ENCODE results near the gene WWC1. TPM values are rescaled to one million over a fixed set of nuclear protein-coding genes. Genes with fewer than 3 reads are reported as not detected.
A peak's percentile ranks its signal among the peaks of the same experiment; 100 is the strongest.
"Not testable (repeated sequence)": the region's sequence is repeated elsewhere in the genome, so short reads cannot be mapped to it uniquely, and the experiment has no call there.

Gene WWC1
- total RNA-seq, 2 experiments from 2014 or later, result 1.7 to 2.1 TPM

DNA sequence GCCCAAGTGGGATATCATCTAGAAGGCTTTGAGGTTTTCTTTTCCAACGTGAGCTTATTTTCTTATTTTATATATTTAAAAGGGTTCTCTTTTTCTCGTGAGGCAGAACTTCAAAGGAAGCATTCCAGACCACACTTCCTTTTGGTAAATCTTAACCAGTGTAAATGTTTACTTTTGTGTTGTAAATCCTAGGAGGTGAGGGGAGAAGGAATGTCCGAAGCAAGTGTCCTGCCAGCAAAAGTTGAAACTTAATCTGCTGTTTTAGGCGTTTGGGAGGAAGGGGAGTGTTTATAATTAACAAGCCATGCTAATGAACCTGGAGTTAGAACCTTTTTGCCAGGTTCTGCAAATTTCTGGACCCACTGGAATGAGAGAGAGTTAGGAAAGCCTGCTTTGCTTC lies 37.9 kb downstream of the WWC1 start:
- no peak overlapping the region for H3K27ac Mint-ChIP-seq
- peaks cover 3% of the 10 kb centered on the region for H3K4me1 Mint-ChIP-seq (ENCODE audit: low read depth)
- H3K4me3 Mint-ChIP-seq, result no peak overlapping the region
- CTCF ChIA-PET, result no interaction called here
- no peak for DNase-seq
- H3K36me3 Mint-ChIP-seq (ENCODE audit: low read depth), result no peaks in the 10 kb centered on the region
- no peaks in the 10 kb centered on the region for H3K9me3 Mint-ChIP-seq
- intact Hi-C loops (cut with micrococcal nuclease), result no loop called here
- peaks cover 16% of the 10 kb centered on the region for H3K27me3 Mint-ChIP-seq (ENCODE audit: low read depth)

DNA sequence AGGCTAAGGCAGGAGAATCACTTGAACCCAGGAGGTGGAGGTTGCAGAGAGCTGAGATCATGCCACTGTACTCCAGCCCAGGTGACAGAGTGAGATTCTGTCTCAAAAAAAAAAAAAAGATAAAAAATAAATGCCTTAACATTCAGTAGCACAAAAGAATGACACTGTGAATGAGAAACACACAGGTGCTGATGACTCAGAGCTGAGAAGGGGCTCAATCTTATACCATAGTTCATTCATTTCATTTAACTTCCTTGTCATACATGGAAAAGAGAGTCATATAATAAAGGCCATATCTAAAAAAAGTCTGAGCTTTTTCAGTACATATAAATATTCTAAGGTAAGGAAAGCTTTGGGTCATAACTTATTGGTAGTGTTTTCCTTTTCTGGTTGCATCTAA lies 40.6 kb downstream of the WWC1 start:
- CTCF ChIA-PET, result no interaction called here
- Mint-ChIP-seq H3K9me3 (no peaks in the 10 kb centered on the region), H3K27ac (no peak overlapping the region), H3K4me1 (ENCODE audit: low read depth) (peaks cover 3% of the 10 kb centered on the region), H3K36me3 (ENCODE audit: low read depth) (no peaks in the 10 kb centered on the region), H3K4me3 (no peak overlapping the region), H3K27me3 (ENCODE audit: low read depth) (peaks cover 13% of the 10 kb centered on the region)
- intact Hi-C loops (cut with micrococcal nuclease), result loop anchor here (2.0 kb wide), 1 partner anchor 79 kb away; no protein-coding TSS in a partner anchor
- DNase-seq, result peak; percentile 7

DNA sequence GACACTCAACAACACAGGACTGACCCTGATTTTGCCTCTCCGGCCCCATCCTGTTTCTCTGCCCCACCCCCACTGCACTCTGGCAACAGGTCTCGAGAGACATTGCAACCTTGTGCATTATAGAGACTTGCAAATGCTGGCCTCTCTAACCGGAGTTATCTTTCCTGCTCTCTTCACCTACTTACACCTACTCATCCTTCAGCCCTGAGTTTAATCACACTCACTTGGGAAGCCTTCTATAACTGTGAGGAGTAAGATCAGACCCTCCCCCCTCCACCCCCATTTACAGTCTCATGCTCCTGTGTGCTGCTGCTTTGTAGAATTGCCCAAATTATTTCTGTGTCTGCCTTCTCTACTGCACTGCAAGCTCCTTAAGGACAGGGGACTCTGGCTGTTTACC lies 42.8 kb downstream of the WWC1 start:
- H3K36me3 Mint-ChIP-seq (ENCODE audit: low read depth), result no peaks in the 10 kb centered on the region
- H3K4me3 Mint-ChIP-seq, result no peak overlapping the region
- H3K27ac Mint-ChIP-seq, result no peak overlapping the region
- no peaks in the 10 kb centered on the region for H3K4me1 Mint-ChIP-seq (ENCODE audit: low read depth)
- CTCF ChIA-PET, result no interaction called here
- intact Hi-C loops (cut with micrococcal nuclease), result no loop called here
- no peak for DNase-seq
- no peaks in the 10 kb centered on the region for H3K9me3 Mint-ChIP-seq
- H3K27me3 Mint-ChIP-seq (ENCODE audit: low read depth), result peaks cover 6% of the 10 kb centered on the region

DNA sequence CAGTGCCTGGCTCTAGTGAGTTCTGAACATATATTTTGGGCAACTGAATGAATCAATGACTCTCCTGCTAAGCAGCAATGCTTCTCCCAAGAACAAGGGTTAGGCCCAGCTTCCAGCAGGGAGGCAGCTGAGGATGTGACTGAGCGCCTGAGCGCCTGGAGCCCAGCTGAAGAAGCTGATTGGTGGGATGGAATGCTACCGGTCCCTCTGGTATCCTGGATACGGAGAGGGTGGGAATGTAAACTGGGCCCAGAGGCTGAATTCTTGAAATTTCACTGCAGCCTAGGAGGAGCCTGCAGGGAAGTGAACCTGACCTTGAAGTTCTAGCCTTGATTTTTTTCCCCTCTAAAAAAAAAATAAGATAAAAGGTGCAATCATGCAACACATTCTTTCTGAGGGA lies 43.2 kb downstream of the WWC1 start:
- Mint-ChIP-seq H3K36me3 (ENCODE audit: low read depth) (no peaks in the 10 kb centered on the region), H3K27ac (no peak overlapping the region), H3K27me3 (ENCODE audit: low read depth) (peaks cover 6% of the 10 kb centered on the region), H3K9me3 (no peaks in the 10 kb centered on the region), H3K4me1 (ENCODE audit: low read depth) (no peaks in the 10 kb centered on the region), H3K4me3 (no peak overlapping the region)
- CTCF ChIA-PET, result no interaction called here
- intact Hi-C loops (cut with micrococcal nuclease), result no loop called here
- no peak for DNase-seq

DNA sequence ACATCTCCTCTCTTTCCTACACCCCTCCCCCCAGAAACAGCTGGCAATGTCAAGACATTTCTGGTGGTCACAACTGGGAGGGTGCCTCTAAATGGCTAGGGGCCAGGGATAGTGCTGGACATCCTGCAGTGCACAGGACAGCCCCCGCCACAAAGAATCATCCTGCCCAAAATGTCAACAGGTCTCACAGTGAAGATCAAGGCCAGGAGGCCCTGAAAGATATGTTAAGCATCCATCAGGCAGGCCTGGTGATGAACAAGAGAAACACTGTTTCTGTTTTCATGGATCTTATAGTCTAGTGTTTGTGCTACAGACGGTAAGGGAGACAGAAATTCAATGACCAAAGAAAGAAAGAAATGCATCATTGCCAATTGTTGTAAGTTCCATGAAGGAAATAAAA lies 45.9 kb downstream of the WWC1 start:
- CTCF ChIA-PET, result interaction anchor here (1.0 kb wide), 1 partner anchor 39 kb away, joined by 3 read pairs; no protein-coding TSS in a partner anchor
- DNase-seq, result no peak
- H3K4me1 Mint-ChIP-seq (ENCODE audit: low read depth), result no peaks in the 10 kb centered on the region
- intact Hi-C loops (cut with micrococcal nuclease), result no loop called here
- H3K36me3 Mint-ChIP-seq (ENCODE audit: low read depth), result no peaks in the 10 kb centered on the region
- no peak overlapping the region for H3K27ac Mint-ChIP-seq
- peaks cover 6% of the 10 kb centered on the region for H3K27me3 Mint-ChIP-seq (ENCODE audit: low read depth)
- no peaks in the 10 kb centered on the region for H3K9me3 Mint-ChIP-seq
- no peak overlapping the region for H3K4me3 Mint-ChIP-seq

DNA sequence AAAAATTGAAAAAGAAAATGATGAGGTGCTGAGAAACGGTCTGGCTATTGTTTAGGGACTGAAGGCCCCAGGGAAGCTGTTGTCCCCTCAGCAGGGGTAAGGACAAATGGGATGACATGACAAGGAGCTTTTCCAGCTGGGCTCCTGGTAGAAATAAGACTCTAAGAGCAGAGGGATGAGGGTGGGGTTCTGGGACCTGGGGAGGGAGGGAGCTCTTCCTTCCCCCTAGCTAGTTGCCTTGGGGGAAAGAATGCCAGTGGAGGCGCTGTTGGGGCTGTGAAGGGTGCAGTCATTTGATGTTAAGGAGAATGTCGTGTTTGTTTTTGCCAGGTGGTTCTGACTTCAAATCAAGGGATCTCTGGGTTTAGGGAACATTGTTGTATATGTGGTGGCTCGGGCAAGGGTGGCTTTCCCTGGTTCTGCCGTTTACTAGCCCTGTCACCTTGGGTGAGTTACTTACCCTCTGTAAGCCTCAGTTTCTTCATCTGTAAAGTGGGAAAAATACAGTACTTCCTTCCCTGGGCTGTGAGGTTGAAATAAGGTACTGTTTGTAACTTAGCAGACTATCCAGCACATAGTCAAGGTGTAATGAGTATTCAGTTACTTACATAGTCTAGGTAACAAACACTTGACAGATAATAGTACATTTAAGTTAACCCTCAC lies 47.8 kb downstream of the WWC1 start:
- CTCF ChIA-PET, result interaction anchor here (1.0 kb wide), 1 partner anchor 70 kb away, joined by 5 read pairs; no protein-coding TSS in a partner anchor
- Mint-ChIP-seq H3K27me3 (ENCODE audit: low read depth) (peaks cover 4% of the 10 kb centered on the region), H3K9me3 (no peaks in the 10 kb centered on the region), H3K27ac (no peak overlapping the region), H3K4me3 (no peak overlapping the region), H3K4me1 (ENCODE audit: low read depth) (no peaks in the 10 kb centered on the region), H3K36me3 (ENCODE audit: low read depth) (no peaks in the 10 kb centered on the region)
- intact Hi-C loops (cut with micrococcal nuclease), result no loop called here
- DNase-seq, result no peak

DNA sequence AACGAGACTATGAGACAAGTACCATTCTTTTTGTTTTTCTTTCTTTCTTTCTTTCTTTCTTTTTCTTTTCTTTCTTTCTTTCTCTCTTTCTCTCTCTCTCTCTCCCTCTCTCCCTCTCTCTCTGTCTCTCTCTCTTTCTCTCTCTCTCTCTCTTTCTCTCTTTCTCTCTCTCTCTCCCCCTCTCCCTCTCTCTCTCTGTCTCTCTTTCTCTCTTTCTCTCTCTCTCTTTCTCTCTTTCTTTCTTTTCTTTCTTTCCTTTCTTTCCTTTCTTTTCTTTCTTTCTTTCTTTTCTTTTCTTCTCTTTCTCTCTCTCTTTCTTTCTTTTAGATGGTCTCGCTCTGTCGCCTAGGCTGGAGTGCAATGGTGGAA lies 48.3 kb downstream of the WWC1 start:
- CTCF ChIA-PET; H3K4me3 Mint-ChIP-seq; H3K27me3 Mint-ChIP-seq (ENCODE audit: low read depth); H3K36me3 Mint-ChIP-seq (ENCODE audit: low read depth); DNase-seq; H3K4me1 Mint-ChIP-seq (ENCODE audit: low read depth); H3K27ac Mint-ChIP-seq; intact Hi-C loops (cut with micrococcal nuclease); H3K9me3 Mint-ChIP-seq: not testable (repeated sequence)

DNA sequence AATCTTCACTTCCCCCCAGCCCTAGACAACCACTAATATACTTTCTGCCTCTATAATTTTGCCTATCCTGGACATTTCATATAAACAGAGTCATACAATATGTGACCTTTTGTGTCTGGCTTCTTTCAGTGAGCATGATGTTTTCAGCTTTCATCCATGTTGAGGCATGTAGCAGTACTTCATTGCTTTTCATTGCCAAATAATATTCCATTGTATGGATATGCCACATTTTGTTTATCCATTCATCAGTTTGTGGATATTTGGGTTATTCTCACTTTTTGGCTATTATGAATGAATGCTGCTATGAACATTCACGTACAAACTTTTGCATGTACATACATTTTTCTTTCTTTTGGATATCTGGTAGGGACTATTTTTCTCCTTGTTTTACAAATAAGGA lies 49.0 kb downstream of the WWC1 start:
- H3K27me3 Mint-ChIP-seq (ENCODE audit: low read depth), result peaks cover 4% of the 10 kb centered on the region
- intact Hi-C loops (cut with micrococcal nuclease), result no loop called here
- no peaks in the 10 kb centered on the region for H3K4me1 Mint-ChIP-seq (ENCODE audit: low read depth)
- no peaks in the 10 kb centered on the region for H3K9me3 Mint-ChIP-seq
- CTCF ChIA-PET, result no interaction called here
- H3K36me3 Mint-ChIP-seq (ENCODE audit: low read depth), result no peaks in the 10 kb centered on the region
- no peak overlapping the region for H3K4me3 Mint-ChIP-seq
- DNase-seq, result no peak
- no peak overlapping the region for H3K27ac Mint-ChIP-seq

DNA sequence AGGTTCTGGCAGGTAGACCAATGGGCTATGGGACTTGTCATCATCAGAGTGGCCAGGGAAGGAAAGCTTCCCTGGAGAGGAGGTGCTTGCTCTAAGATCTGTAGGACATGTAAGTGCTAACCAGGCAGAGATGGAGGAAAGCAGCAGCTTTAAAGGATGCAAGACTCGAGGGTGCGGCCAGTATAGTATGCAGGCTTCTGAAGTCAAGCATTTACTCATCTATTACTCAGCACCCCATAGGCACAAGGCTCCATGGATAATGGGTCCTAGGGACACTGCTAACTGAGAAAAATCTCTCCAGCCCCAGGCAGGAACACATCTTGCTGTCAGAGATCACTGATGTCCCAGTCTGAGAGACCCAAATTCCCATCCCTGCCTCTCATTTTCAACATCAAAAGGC lies 49.7 kb downstream of the WWC1 start:
- Mint-ChIP-seq H3K9me3 (no peaks in the 10 kb centered on the region), H3K36me3 (ENCODE audit: low read depth) (no peaks in the 10 kb centered on the region), H3K27me3 (ENCODE audit: low read depth) (peaks cover 4% of the 10 kb centered on the region), H3K4me3 (no peak overlapping the region), H3K27ac (no peak overlapping the region), H3K4me1 (ENCODE audit: low read depth) (no peaks in the 10 kb centered on the region)
- CTCF ChIA-PET, result no interaction called here
- intact Hi-C loops (cut with micrococcal nuclease), result no loop called here
- no peak for DNase-seq

DNA sequence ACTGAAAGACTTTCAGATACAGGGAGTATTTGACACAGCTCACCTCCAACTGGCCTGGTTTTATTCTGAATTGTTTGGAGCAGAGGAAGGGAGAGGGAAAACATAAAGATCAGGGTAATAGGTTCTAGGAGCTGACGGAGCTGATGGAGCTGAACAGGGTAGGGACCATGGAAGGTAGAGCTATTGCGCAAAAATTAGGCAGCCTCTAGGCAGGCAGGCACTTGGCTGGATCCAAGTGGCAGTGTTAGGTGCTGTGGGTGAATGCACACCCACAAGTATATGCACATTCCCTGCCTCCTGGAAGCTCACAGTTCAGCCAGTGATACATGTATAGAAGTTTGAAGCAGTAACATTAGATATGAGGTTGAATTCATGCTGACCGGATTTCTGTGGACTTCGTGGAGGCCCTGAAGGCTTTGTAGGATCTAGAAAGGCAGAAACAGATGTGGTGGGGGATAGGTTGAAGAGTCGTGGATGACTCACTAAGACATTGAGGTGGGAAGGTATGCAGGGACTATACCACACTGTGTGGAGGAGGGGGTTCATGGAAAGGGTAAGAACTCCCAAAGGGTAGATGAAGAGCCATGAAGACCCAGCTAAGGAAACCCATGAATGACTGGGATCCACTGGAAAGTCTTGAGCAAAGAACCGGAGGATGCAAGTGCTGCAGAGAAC lies 50.8 kb downstream of the WWC1 start:
- CTCF ChIA-PET, result no interaction called here
- H3K27me3 Mint-ChIP-seq (ENCODE audit: low read depth), result peaks cover 4% of the 10 kb centered on the region
- no peaks in the 10 kb centered on the region for H3K4me1 Mint-ChIP-seq (ENCODE audit: low read depth)
- H3K9me3 Mint-ChIP-seq, result no peaks in the 10 kb centered on the region
- intact Hi-C loops (cut with micrococcal nuclease), result no loop called here
- no peaks in the 10 kb centered on the region for H3K36me3 Mint-ChIP-seq (ENCODE audit: low read depth)
- no peak for DNase-seq
- H3K27ac Mint-ChIP-seq, result no peak overlapping the region
- no peak overlapping the region for H3K4me3 Mint-ChIP-seq

DNA sequence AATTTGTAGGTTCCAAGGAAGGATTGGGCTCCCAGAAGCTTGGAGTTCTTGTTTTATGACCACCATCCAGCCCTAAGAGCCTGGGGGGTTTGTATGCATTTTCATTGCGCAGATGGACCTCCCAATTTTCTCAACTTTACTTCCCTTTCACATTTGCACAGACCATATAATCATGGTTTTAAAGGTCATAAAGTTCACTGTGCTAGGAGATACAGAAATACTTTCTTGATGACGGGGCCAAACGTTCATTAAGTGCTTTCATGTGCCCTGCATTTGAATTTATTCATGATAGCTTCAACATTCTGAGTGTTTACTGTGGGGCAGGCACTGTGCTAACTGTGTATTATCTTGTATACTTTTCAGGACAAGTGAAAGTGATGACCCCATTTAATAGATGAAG lies 51.5 kb downstream of the WWC1 start:
- H3K4me3 Mint-ChIP-seq, result no peak overlapping the region
- H3K4me1 Mint-ChIP-seq (ENCODE audit: low read depth), result no peaks in the 10 kb centered on the region
- H3K36me3 Mint-ChIP-seq (ENCODE audit: low read depth), result no peaks in the 10 kb centered on the region
- CTCF ChIA-PET, result no interaction called here
- intact Hi-C loops (cut with micrococcal nuclease), result no loop called here
- no peak for DNase-seq
- no peak overlapping the region for H3K27ac Mint-ChIP-seq
- H3K27me3 Mint-ChIP-seq (ENCODE audit: low read depth), result no peaks in the 10 kb centered on the region
- no peaks in the 10 kb centered on the region for H3K9me3 Mint-ChIP-seq

DNA sequence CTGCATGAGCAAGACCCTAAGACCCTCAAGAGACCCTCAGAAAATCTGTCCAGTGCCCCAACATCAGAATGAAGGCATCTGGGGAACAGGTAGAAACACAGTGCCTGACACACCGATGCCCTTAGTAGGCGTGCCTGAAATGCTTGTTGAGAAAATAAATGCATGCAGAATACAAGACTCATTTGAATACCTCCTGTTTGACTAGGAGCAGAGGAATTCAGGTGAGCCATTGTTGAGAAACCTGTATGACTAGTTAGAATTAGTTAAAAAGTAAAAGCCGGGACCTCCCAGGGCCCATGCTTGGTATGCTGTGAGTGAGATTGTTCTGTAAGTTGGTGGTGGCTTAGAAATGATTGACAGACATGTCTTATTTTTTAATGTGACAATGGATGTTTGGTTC lies 55.0 kb downstream of the WWC1 start:
- Mint-ChIP-seq H3K36me3 (ENCODE audit: low read depth) (no peaks in the 10 kb centered on the region), H3K27me3 (ENCODE audit: low read depth) (no peaks in the 10 kb centered on the region), H3K4me1 (ENCODE audit: low read depth) (no peaks in the 10 kb centered on the region), H3K27ac (no peak overlapping the region), H3K9me3 (no peaks in the 10 kb centered on the region), H3K4me3 (no peak overlapping the region)
- CTCF ChIA-PET, result no interaction called here
- no peak for DNase-seq
- intact Hi-C loops (cut with micrococcal nuclease), result no loop called here

DNA sequence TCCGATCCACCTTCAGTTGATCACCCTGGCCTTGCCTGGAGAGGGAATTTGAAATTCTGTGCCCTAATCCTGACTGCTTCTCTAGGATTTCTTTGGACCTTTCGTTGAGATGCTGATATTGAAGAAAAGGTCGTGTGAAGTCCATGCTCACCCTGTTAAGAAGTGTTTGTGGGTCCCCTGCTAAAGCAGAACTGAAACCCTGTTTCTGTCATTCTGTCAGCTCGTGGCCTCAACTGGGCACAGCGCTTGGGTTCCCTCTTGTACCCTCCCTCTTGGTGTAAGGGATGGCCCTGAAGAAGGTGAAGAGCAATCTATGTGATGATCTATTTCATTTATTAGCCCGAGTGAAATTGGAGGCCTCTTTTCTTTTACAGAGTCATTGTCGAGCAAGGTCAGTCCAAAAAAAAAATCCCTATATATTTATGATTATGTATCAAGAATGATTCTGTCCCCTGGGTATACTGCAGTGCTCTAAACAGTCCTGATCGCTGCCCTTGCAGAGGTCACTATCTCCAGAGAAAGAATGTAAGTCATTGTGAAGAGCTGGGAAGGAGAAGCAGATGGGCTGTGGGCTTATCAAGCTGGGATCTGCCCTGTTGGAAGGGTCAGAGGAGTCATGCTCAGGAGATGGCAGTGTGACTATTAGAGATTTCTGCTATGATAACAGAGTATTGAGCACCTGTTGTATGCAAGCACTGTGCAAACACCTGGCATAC lies 56.1 kb downstream of the WWC1 start:
- no peaks in the 10 kb centered on the region for H3K36me3 Mint-ChIP-seq (ENCODE audit: low read depth)
- no peaks in the 10 kb centered on the region for H3K4me1 Mint-ChIP-seq (ENCODE audit: low read depth)
- H3K27ac Mint-ChIP-seq, result no peak overlapping the region
- no peak for DNase-seq
- H3K4me3 Mint-ChIP-seq, result no peak overlapping the region
- intact Hi-C loops (cut with micrococcal nuclease), result no loop called here
- no peaks in the 10 kb centered on the region for H3K27me3 Mint-ChIP-seq (ENCODE audit: low read depth)
- H3K9me3 Mint-ChIP-seq, result no peaks in the 10 kb centered on the region
- CTCF ChIA-PET, result no interaction called here
